Activated CD8-positive, alpha-beta T cell treated with anti-CD3 and anti-CD28 coated beads, Interleukin-2, amount 10 ng/mL, durations not matched to agents 7 days and 5 days (primary cell): Measurements from ENCODE around the gene LRRC47. TPM values are rescaled to one million over a fixed set of nuclear protein-coding genes. Genes with fewer than 3 reads are reported as not detected.
A peak's percentile ranks its signal among the peaks of the same experiment; 100 is the strongest.
"Not testable (repeated sequence)": the region's sequence is repeated elsewhere in the genome, so short reads cannot be mapped to it uniquely, and the experiment has no call there.

ENCODE experiments used
- ATAC-seq: fragments of 150-1000 bp; cut with Tn5 transposase; one replicate; pipeline ENCODE4 v1.10.0; 2021; ENCODE audit warnings: moderate library complexity
- CTCF ChIA-PET: fragments of 350-600 bp; sonication (Branson Sonifier 250); formaldehyde crosslinking; loops from one replicate; lab custom pipeline; 2021; ENCODE audit warnings: antibody characterized with exemption; lab: Charles Lee
- POLR2A ChIA-PET: fragments of 350-600 bp; sonication (Branson Sonifier 250); formaldehyde crosslinking; loops from one replicate; lab custom pipeline; 2021; ENCODE audit warnings: antibody characterized with exemption; lab: Charles Lee
- DNase-seq: peaks from one replicate; pipeline ENCODE4 v3.0.0-alpha.2; 2020
- H3K27ac Mint-ChIP-seq: one replicate; pipeline ENCODE4 v1.8.0; 2021; ENCODE audit warnings: mild to moderate bottlenecking, mixed read lengths
- H3K27me3 Mint-ChIP-seq: one replicate; pipeline ENCODE4 v1.8.0; 2021; ENCODE audit warnings: low read depth, mixed read lengths
- H3K36me3 Mint-ChIP-seq: one replicate; pipeline ENCODE4 v1.8.0; 2021; ENCODE audit warnings: low read depth, mixed read lengths
- H3K4me1 Mint-ChIP-seq: one replicate; pipeline ENCODE4 v1.8.0; 2021; ENCODE audit warnings: low read depth, mixed read lengths
- H3K4me3 Mint-ChIP-seq: one replicate; pipeline ENCODE4 v1.8.0; 2021; ENCODE audit warnings: mild to moderate bottlenecking, mixed read lengths
- H3K9me3 Mint-ChIP-seq: one replicate; pipeline ENCODE4 v1.8.0; 2022; ENCODE audit warnings: mixed read lengths; ENCODE audit not compliant: insufficient read depth
- total RNA-seq, 2 experiments: library from RNA; stranded (reverse); gene quantifications; one replicate each; pipeline ENCODE4 v1.2.3, GENCODE V29; 2021

Gene LRRC47
- total RNA-seq, 2 experiments from 2014 or later, result 36.4 to 39.5 TPM

DNA sequence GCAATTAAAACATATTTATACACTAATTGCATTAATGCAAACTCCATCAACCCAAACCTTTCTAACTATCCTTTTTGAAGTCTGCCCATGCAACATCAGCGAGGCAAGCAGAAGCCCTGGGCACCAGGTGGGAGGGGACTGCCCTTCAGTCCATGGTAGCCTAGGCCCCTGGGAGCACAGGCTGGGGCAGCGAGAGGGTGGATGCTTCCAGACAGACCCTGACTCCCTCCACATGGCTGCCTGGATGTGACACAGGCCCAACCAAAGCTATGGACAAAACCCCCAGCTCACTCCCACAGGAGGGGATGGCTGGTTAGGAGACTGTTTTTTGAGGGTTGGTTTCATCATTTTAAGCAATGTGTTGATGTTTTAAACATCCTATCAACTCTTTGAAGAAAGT is 17.8 kb upstream of the LRRC47 start:
- ATAC-seq (no peak), DNase-seq (no peak)
- H3K9me3 Mint-ChIP-seq, result no peaks in the 10 kb centered on the region
- ChIA-PET CTCF (no interaction called here), POLR2A (no interaction called here)
- H3K27me3 Mint-ChIP-seq, result no peaks in the 10 kb centered on the region
- H3K27ac Mint-ChIP-seq, result no peak overlapping the region
- no peak overlapping the region for H3K4me3 Mint-ChIP-seq
- no peaks in the 10 kb centered on the region for H3K36me3 Mint-ChIP-seq
- H3K4me1 Mint-ChIP-seq, result peaks cover 5% of the 10 kb centered on the region

DNA sequence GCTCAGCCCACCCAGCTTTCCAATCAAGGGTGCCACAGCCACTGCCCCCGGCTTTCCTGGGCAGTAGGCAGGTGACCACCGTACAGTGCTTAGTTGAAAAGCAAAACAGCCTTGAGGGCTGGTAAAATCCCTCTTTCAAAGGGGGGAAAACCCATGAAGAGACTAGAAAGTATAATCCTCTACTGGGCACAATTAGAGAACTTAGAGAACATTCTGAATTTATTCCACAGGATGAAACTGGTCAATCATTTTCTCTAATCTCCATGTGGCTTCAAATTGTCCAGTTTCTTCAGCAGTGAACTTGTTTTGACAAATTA is 15.3 kb upstream of the LRRC47 start:
- no peaks in the 10 kb centered on the region for H3K27me3 Mint-ChIP-seq
- ChIA-PET POLR2A (no interaction called here), CTCF (no interaction called here)

DNA sequence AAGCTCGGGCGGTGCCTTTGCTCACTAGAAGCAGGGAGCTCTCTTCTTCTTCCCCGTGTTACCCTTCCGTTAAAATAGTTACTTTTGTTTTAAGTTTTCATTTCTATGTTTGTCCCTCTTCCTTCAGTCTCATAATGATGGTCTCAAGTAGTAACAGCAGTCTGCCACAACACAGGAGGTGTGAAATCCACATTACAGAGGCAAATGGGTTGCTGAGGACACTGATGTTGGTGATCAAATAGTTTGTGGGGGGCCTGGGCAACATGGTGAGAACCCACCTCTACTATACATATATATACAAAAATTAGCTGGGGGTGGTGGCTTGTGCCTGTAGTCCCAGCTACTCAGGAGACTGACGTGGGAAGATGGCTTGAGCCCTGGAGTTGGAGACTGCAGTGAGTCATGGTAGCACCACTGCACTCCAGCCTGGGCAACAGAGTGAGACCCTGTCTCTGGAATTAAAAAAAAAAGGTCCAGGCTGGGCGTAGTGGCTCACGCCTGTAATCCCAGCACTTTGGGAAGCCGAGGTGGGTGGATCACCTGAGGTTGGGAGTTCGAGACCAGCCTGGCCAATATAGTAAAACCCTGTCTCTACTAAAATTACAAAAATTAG is 14.0 kb upstream of the LRRC47 start:
- H3K4me1 Mint-ChIP-seq, CTCF ChIA-PET, H3K27ac Mint-ChIP-seq, H3K4me3 Mint-ChIP-seq, ATAC-seq, DNase-seq, POLR2A ChIA-PET, H3K36me3 Mint-ChIP-seq, H3K27me3 Mint-ChIP-seq, H3K9me3 Mint-ChIP-seq: not testable (repeated sequence)

More for the DNA sequence above, 15.3 kb upstream of the LRRC47 start:
- no peak for ATAC-seq
- no peak for DNase-seq
- Mint-ChIP-seq H3K36me3 (no peaks in the 10 kb centered on the region), H3K9me3 (no peaks in the 10 kb centered on the region), H3K4me1 (peaks cover 5% of the 10 kb centered on the region), H3K4me3 (no peak overlapping the region), H3K27ac (no peak overlapping the region)

DNA sequence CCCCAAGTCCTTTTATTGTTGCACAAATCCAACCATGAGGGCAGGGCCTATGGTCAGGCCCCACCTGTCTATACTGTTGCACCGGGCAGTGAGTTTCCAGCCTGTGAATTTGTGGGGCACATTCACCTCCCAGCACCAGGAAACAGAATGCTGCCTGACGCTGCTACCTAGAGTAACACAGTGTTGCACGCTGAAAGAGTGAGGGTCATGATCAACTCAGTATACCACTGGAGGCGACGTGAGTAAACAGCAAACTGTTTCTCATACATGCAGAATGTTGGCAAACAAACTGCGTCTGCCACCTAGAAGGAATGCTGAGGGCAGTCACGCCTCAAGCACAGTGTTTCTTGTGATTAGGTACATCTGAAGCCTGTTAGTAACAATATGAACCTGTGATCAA is 13.4 kb upstream of the LRRC47 start:
- DNase-seq (no peak), ATAC-seq (no peak)
- ChIA-PET CTCF (no interaction called here), POLR2A (no interaction called here)
- Mint-ChIP-seq H3K4me1 (peaks cover 5% of the 10 kb centered on the region), H3K27me3 (no peaks in the 10 kb centered on the region), H3K4me3 (no peak overlapping the region), H3K9me3 (no peaks in the 10 kb centered on the region), H3K27ac (no peak overlapping the region), H3K36me3 (no peaks in the 10 kb centered on the region)

DNA sequence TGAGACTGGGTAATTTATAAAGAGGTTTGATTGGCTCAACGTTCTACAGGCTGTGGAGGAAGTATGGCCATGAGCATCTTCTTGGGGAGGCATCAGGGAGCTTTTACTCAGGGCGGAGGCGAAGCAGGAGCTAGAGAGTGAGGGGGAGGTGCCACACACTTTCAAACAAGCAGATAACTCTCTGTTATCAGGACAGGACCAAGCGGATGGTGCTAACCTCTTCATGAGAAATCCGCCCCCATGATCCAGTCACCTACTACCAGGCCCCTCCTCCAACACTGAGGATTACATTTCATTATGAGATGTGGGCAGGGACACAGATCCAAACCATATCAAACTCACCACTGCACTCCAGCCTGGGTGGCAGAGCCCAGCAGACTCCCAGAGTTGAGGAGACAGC is 11.5 kb upstream of the LRRC47 start:
- peaks cover under 1% of the 10 kb centered on the region for H3K27me3 Mint-ChIP-seq
- POLR2A ChIA-PET, result no interaction called here
- DNase-seq (no peak), ATAC-seq (no peak)
- CTCF ChIA-PET, result no interaction called here
- peaks cover 5% of the 10 kb centered on the region for H3K4me1 Mint-ChIP-seq
- no peak overlapping the region for H3K27ac Mint-ChIP-seq
- no peaks in the 10 kb centered on the region for H3K9me3 Mint-ChIP-seq
- no peaks in the 10 kb centered on the region for H3K36me3 Mint-ChIP-seq
- H3K4me3 Mint-ChIP-seq, result no peak overlapping the region

DNA sequence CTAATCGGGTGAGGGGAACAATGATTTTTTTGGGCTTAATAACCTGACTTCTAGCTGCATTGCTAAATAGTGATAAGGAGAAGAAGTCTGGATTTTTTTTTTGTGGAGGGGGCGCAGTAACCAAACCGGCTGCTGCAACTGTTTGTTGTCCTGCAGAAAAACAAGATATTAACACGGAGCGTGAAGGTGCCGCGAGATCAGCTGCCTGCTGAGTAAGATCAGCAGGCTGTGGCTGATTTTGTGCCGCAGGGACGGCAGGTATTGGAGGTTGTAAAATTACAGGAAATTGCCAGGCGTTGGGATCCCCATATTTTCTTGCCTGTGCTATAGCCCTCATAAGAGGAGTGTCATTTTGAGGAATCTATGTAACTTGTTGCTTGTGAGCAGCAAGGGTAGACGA is 8.7 kb upstream of the LRRC47 start:
- ATAC-seq (no peak), DNase-seq (no peak)
- Mint-ChIP-seq H3K4me3 (no peak overlapping the region), H3K4me1 (peaks cover 6% of the 10 kb centered on the region), H3K36me3 (no peaks in the 10 kb centered on the region), H3K27ac (no peak overlapping the region), H3K27me3 (peaks cover 12% of the 10 kb centered on the region), H3K9me3 (no peaks in the 10 kb centered on the region)
- ChIA-PET CTCF (no interaction called here), POLR2A (interaction anchor here (1.2 kb wide), 1 partner anchor 8 kb away, joined by 3 read pairs; no protein-coding TSS in a partner anchor)

DNA sequence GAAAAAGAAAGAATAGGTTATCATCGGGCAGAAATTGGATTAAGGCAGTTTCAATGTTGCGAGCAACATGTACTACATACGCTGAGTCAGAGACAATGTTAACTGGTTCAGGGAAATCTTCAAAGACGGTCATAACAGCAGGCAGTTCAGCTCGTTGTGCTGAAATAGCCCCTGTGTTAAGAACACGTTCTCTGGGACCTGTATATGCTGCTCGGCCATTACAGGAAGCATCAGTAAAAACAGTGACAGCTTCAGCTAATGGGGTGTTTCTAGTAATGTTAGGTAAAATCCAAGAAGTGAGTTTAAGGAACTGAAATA is 8.3 kb upstream of the LRRC47 start:
- POLR2A ChIA-PET, DNase-seq, H3K27ac Mint-ChIP-seq, H3K36me3 Mint-ChIP-seq, H3K9me3 Mint-ChIP-seq, ATAC-seq, H3K4me1 Mint-ChIP-seq, H3K4me3 Mint-ChIP-seq: not testable (repeated sequence)
- CTCF ChIA-PET, result interaction anchor here (1.6 kb wide), 1 partner anchor 29 kb away, joined by 5 read pairs; no protein-coding TSS in a partner anchor
- peaks cover 12% of the 10 kb centered on the region for H3K27me3 Mint-ChIP-seq

DNA sequence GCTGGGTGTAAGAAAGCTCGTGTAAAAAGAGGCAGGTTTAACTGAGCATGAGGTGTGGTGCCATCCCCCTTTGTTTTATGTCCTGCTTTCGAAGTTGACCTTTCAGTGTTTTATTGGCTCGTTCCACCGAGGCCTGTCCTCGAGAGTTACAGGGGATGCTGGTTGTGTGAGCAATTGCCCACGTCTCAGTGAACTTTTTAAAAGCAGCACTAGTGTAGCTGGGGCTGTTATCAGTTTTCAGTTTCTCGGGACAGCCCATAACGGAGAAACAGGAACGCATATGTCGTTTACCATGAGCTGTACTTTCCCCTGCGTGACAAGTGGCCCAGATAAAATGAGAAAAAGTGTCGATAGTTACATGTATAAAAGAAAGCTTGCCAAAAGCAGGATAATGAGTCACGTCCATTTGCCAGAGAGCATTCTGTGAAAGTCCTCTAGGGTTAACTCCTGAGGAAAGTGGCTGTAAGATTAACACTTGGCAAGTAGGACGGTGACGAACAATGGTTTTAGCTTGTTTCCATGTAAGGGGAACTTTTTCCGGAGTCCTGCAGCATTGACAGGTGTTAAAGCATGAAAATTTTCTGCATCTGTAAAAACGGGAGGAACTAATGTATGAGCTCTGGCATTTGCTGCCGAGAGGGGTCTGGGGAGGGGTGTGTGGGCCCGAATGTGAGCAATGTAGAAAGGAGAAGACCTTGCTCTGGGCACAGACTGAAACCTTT is 7.8 kb upstream of the LRRC47 start:
- Mint-ChIP-seq H3K4me1 (peaks cover 4% of the 10 kb centered on the region), H3K36me3 (no peaks in the 10 kb centered on the region), H3K27me3 (peaks cover 12% of the 10 kb centered on the region), H3K4me3 (no peak overlapping the region), H3K27ac (no peak overlapping the region), H3K9me3 (no peaks in the 10 kb centered on the region)
- ChIA-PET CTCF (interaction anchor here (1.6 kb wide), 1 partner anchor 28 kb away, joined by 5 read pairs; no protein-coding TSS in a partner anchor), POLR2A (no interaction called here)
- ATAC-seq (no peak), DNase-seq (no peak)

DNA sequence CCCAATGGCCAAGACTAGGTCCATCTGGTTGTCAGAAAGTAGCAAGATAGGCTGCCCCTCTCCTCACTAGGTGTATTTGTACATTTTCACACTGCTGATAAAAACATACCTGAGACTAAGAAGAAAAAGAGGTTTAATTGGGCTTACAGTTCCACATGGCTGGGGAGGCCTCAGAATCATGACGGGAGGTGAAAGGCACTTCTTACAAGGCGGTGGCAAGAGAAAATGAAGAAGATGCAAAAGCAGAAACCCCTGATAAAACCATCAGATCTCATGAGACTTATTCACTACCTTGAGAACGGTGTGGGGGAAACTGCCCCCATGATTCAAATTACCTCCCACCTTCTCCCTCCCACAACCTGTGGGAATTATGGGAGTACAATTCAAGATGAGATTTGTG is 4.5 kb upstream of the LRRC47 start:
- CTCF ChIA-PET, result interaction anchor here (0.9 to 2.0 kb wide), 4 partner anchors 22 to 310 kb away, joined by 3 to 13 read pairs (median 4); no protein-coding TSS in a partner anchor
- peaks cover 13% of the 10 kb centered on the region for H3K4me1 Mint-ChIP-seq
- POLR2A ChIA-PET, H3K36me3 Mint-ChIP-seq, DNase-seq, ATAC-seq, H3K4me3 Mint-ChIP-seq, H3K27ac Mint-ChIP-seq, H3K9me3 Mint-ChIP-seq: not testable (repeated sequence)
- peaks cover 12% of the 10 kb centered on the region for H3K27me3 Mint-ChIP-seq

DNA sequence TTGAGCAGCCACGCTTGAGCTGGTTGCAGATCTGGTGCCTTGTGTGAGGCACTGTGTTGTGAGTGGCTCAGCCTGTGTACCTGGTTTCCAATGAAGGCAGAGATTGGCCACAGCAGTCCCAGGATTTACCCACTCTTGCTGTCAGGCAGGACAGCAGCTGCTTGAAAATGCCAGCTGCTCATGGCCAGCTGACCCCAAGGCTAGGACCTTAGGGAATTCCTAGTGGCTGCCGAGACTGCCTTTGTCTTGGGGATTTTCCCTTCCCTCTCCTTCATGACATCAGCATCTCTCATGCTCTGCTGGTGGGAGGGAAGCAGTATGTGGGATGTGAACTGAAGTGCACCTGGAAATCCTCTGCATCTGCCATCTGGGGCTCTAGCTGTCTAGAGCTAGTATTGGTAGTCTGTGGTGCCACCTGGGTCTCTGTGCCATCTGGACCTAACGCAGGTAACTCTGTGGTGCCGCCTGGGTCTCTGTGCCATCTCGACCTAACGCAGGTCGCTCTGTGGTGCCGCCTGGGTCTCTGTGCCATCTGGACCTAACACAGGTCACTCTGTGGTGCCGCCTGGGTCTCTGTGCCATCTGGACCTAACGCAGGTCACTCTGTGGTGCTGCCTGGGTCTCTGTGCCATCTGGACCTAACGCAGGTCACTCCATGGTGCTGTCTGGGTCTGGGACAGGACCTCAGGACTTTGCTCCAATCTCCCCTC is 3.8 kb upstream of the LRRC47 start:
- Mint-ChIP-seq H3K9me3 (no peaks in the 10 kb centered on the region), H3K27ac (no peak overlapping the region), H3K4me3 (no peak overlapping the region), H3K36me3 (peaks cover 3% of the 10 kb centered on the region), H3K4me1 (peaks cover 17% of the 10 kb centered on the region), H3K27me3 (peaks cover 12% of the 10 kb centered on the region)
- DNase-seq (no peak), ATAC-seq (no peak)
- CTCF ChIA-PET, result no interaction called here
- POLR2A ChIA-PET, result no interaction called here

DNA sequence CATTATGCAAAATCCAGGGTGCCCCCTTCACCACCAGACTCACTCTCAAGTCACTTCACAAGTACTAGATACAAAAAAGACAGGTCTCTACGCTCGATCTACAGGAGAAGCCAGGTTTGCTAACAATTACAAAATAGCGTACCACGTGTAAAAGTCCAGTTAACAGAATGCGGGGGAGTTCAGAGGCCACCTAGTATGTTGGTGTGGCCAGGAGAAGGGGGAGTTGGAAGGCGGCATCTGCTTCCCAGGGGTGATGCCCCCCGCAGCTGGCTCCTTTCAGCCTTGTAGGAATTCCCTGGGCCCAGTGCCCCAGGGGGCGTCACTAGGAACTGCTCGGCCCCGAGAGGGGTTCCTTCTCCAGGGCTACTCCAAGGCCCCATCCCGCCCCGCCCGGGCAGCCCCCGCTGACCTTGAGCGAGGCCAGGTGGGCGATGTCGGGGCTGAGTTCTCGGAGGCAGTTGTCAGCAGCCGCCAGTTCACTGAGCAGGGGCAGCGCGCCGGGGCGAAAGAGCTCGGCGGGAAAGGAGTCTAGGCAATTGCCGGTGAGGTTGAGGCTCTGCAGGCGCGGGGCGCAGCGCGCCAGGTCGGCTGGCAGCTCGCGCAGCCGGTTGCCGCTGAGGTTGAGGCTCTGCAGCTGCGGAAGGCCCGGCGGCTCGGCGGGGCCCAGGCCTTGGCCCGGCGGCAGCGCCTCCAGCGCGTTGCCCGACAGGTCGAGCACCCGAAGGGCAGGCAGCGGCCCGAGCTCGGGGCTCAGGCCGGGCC is 664 bp downstream of the LRRC47 start:
- ChIA-PET CTCF (interaction anchor here (0.7 to 2.2 kb wide), 4 partner anchors 10 to 71 kb away, joined by 3 to 13 read pairs (median 6); no protein-coding TSS in a partner anchor), POLR2A (interaction anchor here (0.8 to 2.1 kb wide), 4 partner anchors 9 to 27 kb away, joined by 3 to 8 read pairs (median 4); no protein-coding TSS in a partner anchor)
- Mint-ChIP-seq H3K9me3 (no peaks in the 10 kb centered on the region), H3K27ac (peak overlapping the region; percentile 77), H3K4me1 (peaks cover 38% of the 10 kb centered on the region), H3K36me3 (peaks cover 11% of the 10 kb centered on the region), H3K4me3 (peak overlapping the region; percentile 83), H3K27me3 (peaks cover 2% of the 10 kb centered on the region)
- ATAC-seq (peak; percentile 42), DNase-seq (peak; percentile 29)
